Measurements from ENCODE around the gene ATF7IP2. TPM values are rescaled to one million over a fixed set of nuclear protein-coding genes. Genes with fewer than 3 reads are reported as not detected.
"Not testable (repeated sequence)": the region's sequence is repeated elsewhere in the genome, so short reads cannot be mapped to it uniquely, and the experiment has no call there.

ATF7IP2 gene
- total and polyA plus RNA-seq, 9 of the 15 experiments (the other 6 are each of a cell fraction or from before 2014, with no cell fraction given), result 131 to 515 (median 196) TPM

- BruUV-seq (replicated peaks); H3K9me1 ChIP-seq (ENCODE audit: control insufficient read depth, insufficient read depth, low read length); H3K4me2 ChIP-seq (ENCODE audit: insufficient read depth, low read length); H2AFZ ChIP-seq (ENCODE audit: low read depth, low read length); H3K79me2 ChIP-seq (ENCODE audit: control insufficient read depth, insufficient read depth, low read length); POLR2A ChIA-PET; H3K36me3 ChIP-seq (ENCODE audit: control insufficient read depth, insufficient read depth, low read length); in situ Hi-C loops (cut with MboI); FAIRE-seq; intact Hi-C loops (cut with micrococcal nuclease); H3K4me3 ChIP-seq; ATAC-seq; H3K27ac ChIP-seq (ENCODE audit: extremely low read depth, low read depth, low read length); H3K9me3 ChIP-seq (replicated peaks; ENCODE audit: control insufficient read depth, insufficient read depth, low read depth, low read length); CTCF ChIA-PET (ENCODE audit: low intra/inter-chr PET ratio); H3K9ac ChIP-seq (ENCODE audit: insufficient read depth in 1 of 2, low read depth in 2 of 2, low read length in 2 of 2); H3K27me3 ChIP-seq (ENCODE audit: control insufficient read depth in 2 of 2, insufficient read depth in 2 of 2, low read length in 2 of 2); H4K20me1 ChIP-seq (replicated peaks; ENCODE audit: control insufficient read depth, insufficient read depth, low read length); DNase-seq (ENCODE audit: extremely low read depth in 1 of 4, low spot score in 3 of 4): not testable (repeated sequence)
- H3K4me1 ChIP-seq (replicated peaks in 1 of 2; ENCODE audit: control insufficient read depth in 2 of 2, insufficient read depth in 2 of 2, low read length in 2 of 2), result peaks cover 11 to 21% of the 10 kb centered on the region in 2 experiments
- 0 out of 2 replicates have a peak, but pooled peaks have one; percentile 13 for TF ChIP-seq CXXC5 (CRISPR knock-in tag; IDR thresholded peaks at IDR 0.05)
- peak in 1 of 3 experiments; percentile 54 for TF ChIP-seq YY1 (IDR thresholded peaks at IDR 0.05; ENCODE audit: borderline replicate concordance in 1 of 3, control insufficient read depth in 1 of 3, extremely low read depth in 1 of 3, insufficient read depth in 3 of 3, insufficient read length in 1 of 3, insufficient replicate concordance in 2 of 3, low read depth in 1 of 3, low read length in 2 of 3)
- 78% methylated on average over 4 of the region's 8 CpGs for WGBS (ENCODE audit: insufficient coverage, low coverage, missing lambda C conversion rate)
Measured at GRCh38 chr16:10366619-10367018, 19.2 kb upstream of the ATF7IP2 start.

GRCh38 chr16:10367616-10368188 is 18.2 kb upstream of the ATF7IP2 start:
- TF ChIP-seq CGGBP1 (CRISPR knock-in tag; IDR thresholded peaks at IDR 0.05), result no peak
- peak; percentile 80 for TF ChIP-seq CEBPB (tag; IDR thresholded peaks at IDR 0.05)
- ATAC-seq (no peak), DNase-seq (ENCODE audit: extremely low read depth in 1 of 4, low spot score in 3 of 4) (no peak), FAIRE-seq (no peak)
- intact Hi-C loops (cut with micrococcal nuclease), result no loop called here
- Histone ChIP-seq H3K4me3 (no peak overlapping the region), H3K9ac (ENCODE audit: insufficient read depth in 1 of 2, low read depth in 2 of 2, low read length in 2 of 2) (no peak overlapping the region), H4K20me1 (replicated peaks; ENCODE audit: control insufficient read depth, insufficient read depth, low read length) (no peaks in the 10 kb centered on the region), H3K9me1 (ENCODE audit: control insufficient read depth, insufficient read depth, low read length) (no peaks in the 10 kb centered on the region), H3K79me2 (ENCODE audit: control insufficient read depth, insufficient read depth, low read length) (no peaks in the 10 kb centered on the region), H3K27ac (ENCODE audit: extremely low read depth, low read depth, low read length) (no peak overlapping the region), H3K9me3 (replicated peaks; ENCODE audit: control insufficient read depth, insufficient read depth, low read depth, low read length) (no peaks in the 10 kb centered on the region), H2AFZ (ENCODE audit: low read depth, low read length) (no peak overlapping the region), H3K4me2 (ENCODE audit: insufficient read depth, low read length) (no peak overlapping the region), H3K36me3 (ENCODE audit: control insufficient read depth, insufficient read depth, low read length) (no peaks in the 10 kb centered on the region), H3K27me3 (ENCODE audit: control insufficient read depth in 2 of 2, insufficient read depth in 2 of 2, low read length in 2 of 2) (no peaks in the 10 kb centered on the region), H3K4me1 (replicated peaks in 1 of 2; ENCODE audit: control insufficient read depth in 2 of 2, insufficient read depth in 2 of 2, low read length in 2 of 2) (peaks cover 7 to 15% of the 10 kb centered on the region in 2 experiments)
- in situ Hi-C loops (cut with MboI), result no loop called here
- ChIA-PET CTCF (ENCODE audit: low intra/inter-chr PET ratio) (no interaction called here), POLR2A (no interaction called here)
- no TSS peak for BruUV-seq (replicated peaks)
- 81% methylated on average over 5 of the region's 5 CpGs for WGBS (ENCODE audit: insufficient coverage, low coverage, missing lambda C conversion rate)
